HEK293 (cell line): ENCODE measurements around the gene TRMT1.

Experiments used
- ATF2 ChIP-seq: fragments of 450-650 bp; formaldehyde crosslinking; IDR thresholded peaks from 2 replicates; pipeline ENCODE4 v1.5.1; 2016; ENCODE audit warnings: missing biosample characterization, missing genetic modification characterization, low read depth
- EGR2 ChIP-seq: fragments of 450-650 bp; formaldehyde crosslinking; IDR thresholded peaks from 2 replicates; pipeline ENCODE4 v1.5.1; 2016; ENCODE audit warnings: low read depth, missing biosample characterization, missing genetic modification characterization
- ELK4 ChIP-seq: IDR thresholded peaks from 2 replicates; pipeline ENCODE4 v1.6.1; 2011; ENCODE audit warnings: mild to moderate bottlenecking, low read depth, low read length, borderline replicate concordance
- IKZF3 ChIP-seq: fragments of 450-650 bp; IDR thresholded peaks from 2 replicates; pipeline ENCODE4 v1.5.0; 2018; ENCODE audit warnings: missing biosample characterization, mild to moderate bottlenecking, missing genetic modification characterization, moderate library complexity
- MZF1 ChIP-seq: fragments of 450-650 bp; formaldehyde crosslinking; IDR thresholded peaks from 2 replicates; pipeline ENCODE4 v1.5.1; 2017; ENCODE audit warnings: missing biosample characterization, missing genetic modification characterization, borderline replicate concordance
- OSR2 ChIP-seq: fragments of 450-650 bp; formaldehyde crosslinking; IDR thresholded peaks from 2 replicates; pipeline ENCODE4 v1.5.1; 2016; ENCODE audit warnings: missing biosample characterization, missing genetic modification characterization
- SCRT2 ChIP-seq: fragments of 450-650 bp; formaldehyde crosslinking; IDR thresholded peaks from 2 replicates; pipeline ENCODE4 v1.5.1; 2016; ENCODE audit warnings: missing biosample characterization, missing genetic modification characterization
- SP2 ChIP-seq: fragments of 450-650 bp; formaldehyde crosslinking; IDR thresholded peaks from 2 replicates; pipeline ENCODE4 v1.5.1; 2016; ENCODE audit warnings: missing biosample characterization, missing genetic modification characterization
- ZBTB20 ChIP-seq: fragments of 450-650 bp; formaldehyde crosslinking; IDR thresholded peaks from 2 replicates; pipeline ENCODE4 v1.5.1; 2016; ENCODE audit warnings: missing biosample characterization, missing genetic modification characterization
- ZBTB44 ChIP-seq: fragments of 450-650 bp; IDR thresholded peaks from 2 replicates; pipeline ENCODE4 v1.5.1; 2018; ENCODE audit warnings: missing biosample characterization, mild to moderate bottlenecking, missing genetic modification characterization
- ZBTB49 ChIP-seq: fragments of 450-650 bp; formaldehyde crosslinking; IDR thresholded peaks from 2 replicates; pipeline ENCODE4 v1.5.1; 2016; ENCODE audit warnings: missing biosample characterization, missing genetic modification characterization, low read depth
- ZBTB7A ChIP-seq: fragments of 450-650 bp; formaldehyde crosslinking; IDR thresholded peaks from 2 replicates; pipeline ENCODE4 v1.5.1; 2016; ENCODE audit warnings: low read depth, missing biosample characterization, missing genetic modification characterization
- ZFHX2 ChIP-seq: fragments of 450-650 bp; formaldehyde crosslinking; conservative IDR thresholded peaks from 2 replicates; pipeline ENCODE4 v1.5.1; 2016; ENCODE audit warnings: missing biosample characterization, missing genetic modification characterization
- ZFP41 ChIP-seq: fragments of 450-650 bp; formaldehyde crosslinking; IDR thresholded peaks from 2 replicates; pipeline ENCODE4 v1.5.1; 2016; ENCODE audit warnings: missing biosample characterization, missing genetic modification characterization, borderline replicate concordance
- ZFP69B ChIP-seq: fragments of 450-650 bp; formaldehyde crosslinking; IDR thresholded peaks from 2 replicates; pipeline ENCODE4 v1.5.1; 2016; ENCODE audit warnings: missing biosample characterization, missing genetic modification characterization
- ZIC2 ChIP-seq: fragments of 450-650 bp; formaldehyde crosslinking; IDR thresholded peaks from 2 replicates; pipeline ENCODE4 v1.5.1; 2016; ENCODE audit warnings: missing biosample characterization, missing genetic modification characterization
- ZNF10 ChIP-seq: fragments of 450-650 bp; formaldehyde crosslinking; IDR thresholded peaks from 2 replicates; pipeline ENCODE4 v1.5.1; 2017; ENCODE audit warnings: missing biosample characterization, missing genetic modification characterization
- ZNF211 ChIP-seq: fragments of 450-650 bp; formaldehyde crosslinking; IDR thresholded peaks from 2 replicates; pipeline ENCODE4 v1.5.1; 2016; ENCODE audit warnings: low read depth, missing biosample characterization, missing genetic modification characterization
- ZNF214 ChIP-seq: fragments of 450-650 bp; formaldehyde crosslinking; IDR thresholded peaks from 2 replicates; pipeline ENCODE4 v1.5.1; 2017; ENCODE audit warnings: missing biosample characterization, mild to moderate bottlenecking, missing genetic modification characterization, borderline replicate concordance
- ZNF248 ChIP-seq: fragments of 450-650 bp; formaldehyde crosslinking; IDR thresholded peaks from 2 replicates; pipeline ENCODE4 v1.5.1; 2017; ENCODE audit warnings: missing biosample characterization, missing genetic modification characterization
- ZNF26 ChIP-seq: fragments of 450-650 bp; formaldehyde crosslinking; IDR thresholded peaks from 2 replicates; pipeline ENCODE4 v1.5.1; 2016; ENCODE audit warnings: missing biosample characterization, missing genetic modification characterization
- ZNF341 ChIP-seq: fragments of 450-650 bp; formaldehyde crosslinking; IDR thresholded peaks from 2 replicates; pipeline ENCODE4; 2016; ENCODE audit warnings: low read depth, missing biosample characterization, missing genetic modification characterization
- ZNF350 ChIP-seq: fragments of 450-650 bp; formaldehyde crosslinking; IDR thresholded peaks from 2 replicates; pipeline ENCODE4 v1.5.0; 2017; ENCODE audit warnings: missing biosample characterization, mild to moderate bottlenecking, missing genetic modification characterization
- ZNF473 ChIP-seq: fragments of 450-650 bp; formaldehyde crosslinking; IDR thresholded peaks from 2 replicates; pipeline ENCODE4 v1.5.1; 2017; ENCODE audit warnings: missing biosample characterization, missing genetic modification characterization
- ZNF654 ChIP-seq: fragments of 450-650 bp; formaldehyde crosslinking; IDR thresholded peaks from 2 replicates; pipeline ENCODE4 v1.5.1; 2016; ENCODE audit warnings: low read depth, missing biosample characterization, missing genetic modification characterization
- ZNF747 ChIP-seq: fragments of 450-650 bp; formaldehyde crosslinking; IDR thresholded peaks from 2 replicates; pipeline ENCODE4 v1.5.1; 2016; ENCODE audit warnings: missing biosample characterization, missing genetic modification characterization
- ZNF76 ChIP-seq: fragments of 450-650 bp; formaldehyde crosslinking; IDR thresholded peaks from 2 replicates; pipeline ENCODE4; 2016; ENCODE audit warnings: low read depth, missing biosample characterization, missing genetic modification characterization, borderline replicate concordance
- ZSCAN16 ChIP-seq: fragments of 450-650 bp; formaldehyde crosslinking; IDR thresholded peaks from 2 replicates; pipeline ENCODE4 v1.5.1; 2016; ENCODE audit warnings: missing biosample characterization, missing genetic modification characterization
- ZSCAN5A ChIP-seq: fragments of 450-650 bp; formaldehyde crosslinking; IDR thresholded peaks from 2 replicates; pipeline ENCODE4 v1.5.1; 2016; ENCODE audit warnings: missing biosample characterization, missing genetic modification characterization

TRMT1 gene

GRCh38 chr19:13155472-13156359, 39.2 kb upstream of the TRMT1 start (continued):
- TF ChIP-seq ZNF248 (no peak), ZFHX2 (tag by site-specific recombination) (peak; percentile 97), SCRT2 (no peak), EGR2 (tag by site-specific recombination) (peak; percentile 96), ZNF747 (tag by site-specific recombination) (no peak), ZBTB44 (0 out of 2 replicates have a peak, but pooled peaks have one; percentile 8), ZBTB7A (tag by site-specific recombination) (no peak), ZNF341 (peak; percentile 40; the same call in 1 of the 2 replicates), ZNF350 (no peak), SP2 (tag by site-specific recombination) (peak; percentile 53), ZSCAN5A (tag by site-specific recombination) (no peak), IKZF3 (tag by site-specific recombination) (peak; percentile 9; the same call in 1 of the 2 replicates), OSR2 (tag by site-specific recombination) (no peak), ZNF26 (tag by site-specific recombination) (no peak), ZFP41 (tag by site-specific recombination) (no peak), ZFP69B (tag by site-specific recombination) (no peak), MZF1 (tag by site-specific recombination) (0 out of 2 replicates have a peak, but pooled peaks have one; percentile 6), ZNF654 (tag by site-specific recombination) (no peak), ATF2 (tag by site-specific recombination) (no peak), ZNF214 (tag by site-specific recombination) (no peak), ZNF76 (tag by site-specific recombination) (peak; percentile 45; the same call in 1 of the 2 replicates), ZBTB49 (no peak), ZBTB20 (peak; percentile 44; the same call in 1 of the 2 replicates), ZSCAN16 (tag by site-specific recombination) (no peak), ZNF10 (tag by site-specific recombination) (no peak), ELK4 (no peak), ZNF473 (tag by site-specific recombination) (no peak), ZNF211 (tag by site-specific recombination) (no peak), ZIC2 (tag by site-specific recombination) (0 out of 2 replicates have a peak, but pooled peaks have one; percentile 42)
